ENCODE data around the gene ZNF205.
A peak's percentile ranks its signal among the peaks of the same experiment; 100 is the strongest.
"Not testable (repeated sequence)": the region's sequence is repeated elsewhere in the genome, so short reads cannot be mapped to it uniquely, and the experiment has no call there.

The ZNF205 gene

DNA sequence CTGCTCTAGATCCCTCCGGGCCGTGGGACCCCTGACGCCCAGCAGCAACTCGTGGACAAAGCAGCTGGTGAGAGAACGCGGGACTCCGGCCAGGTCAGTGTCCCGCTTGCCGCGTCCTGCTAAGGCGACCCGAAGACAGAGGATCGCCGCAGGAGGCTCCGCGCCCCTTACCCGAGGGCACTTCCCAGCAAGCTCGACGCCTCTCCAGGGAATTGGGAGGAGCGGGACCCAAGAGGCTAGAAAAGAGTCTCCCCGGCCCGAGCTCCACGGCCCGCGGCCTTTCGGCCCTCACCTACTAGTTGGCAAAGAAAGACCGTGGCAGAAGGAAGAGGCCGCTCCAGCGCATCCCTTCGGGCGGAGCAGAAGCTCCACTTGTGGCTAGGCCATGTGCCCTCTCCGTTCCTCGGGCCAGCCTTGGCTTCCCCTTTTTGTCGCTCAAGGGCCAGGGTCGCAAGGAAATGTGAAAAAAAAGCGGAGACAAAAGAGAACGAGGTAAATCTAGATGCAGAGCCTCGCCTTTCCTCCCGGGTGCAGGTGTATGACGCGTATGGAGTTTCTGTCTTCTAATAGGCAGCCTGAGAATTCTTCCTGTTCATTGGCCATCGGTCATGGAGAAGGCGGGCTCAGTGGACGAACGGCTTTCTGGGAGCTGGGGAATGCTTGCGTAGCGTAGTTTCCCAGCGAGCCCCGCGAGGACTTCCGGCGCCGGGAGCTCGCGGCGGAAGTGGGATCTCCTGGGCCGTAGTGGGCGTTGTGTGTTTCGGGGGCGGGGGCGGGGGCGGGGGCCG lies 22.1 kb downstream of the ZNF205 start, which contains the start of gene ZNF213:
ZNF213 (plus strand) TSS at position 692 of the 788 bp plus-strand sequence. CDS start 2,252 bp downstream, outside the sequence.
- peak; percentile 98 for DNase-seq (ENCODE audit: low spot score)

GRCh38 chr16:3135126-3135715 lies 22.8 kb downstream of the ZNF205 start:
- no peak for DNase-seq (ENCODE audit: low spot score)

GRCh38 chr16:3137267-3137666 lies 24.9 kb downstream of the ZNF205 start:
- DNase-seq (ENCODE audit: low spot score), result no peak

DNA sequence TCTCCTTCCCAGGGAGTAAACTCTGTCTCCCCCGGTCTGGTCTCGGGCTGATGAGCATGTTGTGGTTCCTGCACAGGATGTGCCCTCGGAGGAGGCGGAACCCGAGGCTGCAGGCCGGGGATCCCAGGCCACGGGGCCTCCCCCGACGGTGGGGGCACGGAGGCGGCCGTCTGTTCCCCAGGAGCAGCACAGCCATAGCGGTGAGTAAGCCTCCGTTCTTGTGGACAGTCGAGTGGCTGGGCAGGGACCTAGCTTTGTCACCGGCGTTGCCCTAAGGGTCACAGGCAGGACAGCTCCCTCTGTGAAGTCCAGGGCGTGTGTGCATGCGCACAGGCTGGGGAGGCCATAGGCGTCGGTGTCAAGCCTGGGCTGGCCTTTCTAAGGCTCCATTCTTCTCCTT lies 26.0 kb downstream of the ZNF205 start:
- no peak for DNase-seq (ENCODE audit: low spot score)

DNA sequence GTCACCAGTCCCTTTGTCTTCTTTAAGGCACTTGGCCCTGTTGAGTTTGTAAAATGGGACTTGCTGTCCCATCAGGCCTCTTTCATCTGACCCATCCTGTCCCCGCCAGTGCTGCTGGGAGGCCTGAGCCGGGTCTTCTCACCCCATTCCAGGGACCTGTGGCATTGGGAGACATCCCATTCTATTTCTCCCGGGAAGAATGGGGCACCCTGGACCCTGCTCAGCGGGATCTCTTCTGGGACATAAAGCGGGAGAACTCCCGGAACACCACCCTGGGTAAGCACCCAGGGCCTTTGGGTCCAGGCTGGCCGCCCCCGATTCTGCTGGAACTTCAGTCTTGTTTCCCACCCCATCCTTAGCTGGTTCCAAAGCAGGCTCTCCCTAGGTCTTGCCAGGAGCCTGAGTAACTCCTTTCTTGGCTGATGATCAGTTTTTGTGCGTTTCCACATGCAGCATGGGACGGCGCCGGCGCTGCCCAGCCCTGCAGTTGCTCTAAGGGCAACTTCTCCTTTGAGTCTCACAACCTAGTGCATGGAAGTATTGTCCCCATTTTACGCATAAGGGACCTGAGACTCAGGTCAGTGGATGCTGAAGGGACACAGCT lies 26.5 kb downstream of the ZNF205 start:
- DNase-seq (ENCODE audit: low spot score), result no peak

DNA sequence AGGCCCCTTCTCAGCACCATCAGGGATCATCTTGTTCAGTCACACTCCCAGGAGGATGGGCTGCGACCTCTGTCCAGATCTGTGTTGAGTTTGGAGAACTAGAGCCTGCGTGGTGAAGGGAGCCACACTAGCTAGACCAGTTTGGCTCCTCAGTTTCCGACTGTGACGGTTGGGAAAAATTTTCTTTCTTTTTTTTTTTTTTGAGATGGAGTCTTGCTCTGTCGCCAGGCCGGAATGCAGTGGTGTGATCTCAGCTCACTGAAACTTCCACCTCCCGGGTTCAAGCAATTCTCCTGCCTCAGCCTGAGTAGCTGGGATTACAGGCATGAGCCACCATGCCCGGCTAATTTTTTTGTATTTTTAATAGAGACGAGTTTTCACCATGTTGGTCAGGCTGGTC lies 27.2 kb downstream of the ZNF205 start:
- not testable (repeated sequence) for DNase-seq (ENCODE audit: low spot score)

DNA sequence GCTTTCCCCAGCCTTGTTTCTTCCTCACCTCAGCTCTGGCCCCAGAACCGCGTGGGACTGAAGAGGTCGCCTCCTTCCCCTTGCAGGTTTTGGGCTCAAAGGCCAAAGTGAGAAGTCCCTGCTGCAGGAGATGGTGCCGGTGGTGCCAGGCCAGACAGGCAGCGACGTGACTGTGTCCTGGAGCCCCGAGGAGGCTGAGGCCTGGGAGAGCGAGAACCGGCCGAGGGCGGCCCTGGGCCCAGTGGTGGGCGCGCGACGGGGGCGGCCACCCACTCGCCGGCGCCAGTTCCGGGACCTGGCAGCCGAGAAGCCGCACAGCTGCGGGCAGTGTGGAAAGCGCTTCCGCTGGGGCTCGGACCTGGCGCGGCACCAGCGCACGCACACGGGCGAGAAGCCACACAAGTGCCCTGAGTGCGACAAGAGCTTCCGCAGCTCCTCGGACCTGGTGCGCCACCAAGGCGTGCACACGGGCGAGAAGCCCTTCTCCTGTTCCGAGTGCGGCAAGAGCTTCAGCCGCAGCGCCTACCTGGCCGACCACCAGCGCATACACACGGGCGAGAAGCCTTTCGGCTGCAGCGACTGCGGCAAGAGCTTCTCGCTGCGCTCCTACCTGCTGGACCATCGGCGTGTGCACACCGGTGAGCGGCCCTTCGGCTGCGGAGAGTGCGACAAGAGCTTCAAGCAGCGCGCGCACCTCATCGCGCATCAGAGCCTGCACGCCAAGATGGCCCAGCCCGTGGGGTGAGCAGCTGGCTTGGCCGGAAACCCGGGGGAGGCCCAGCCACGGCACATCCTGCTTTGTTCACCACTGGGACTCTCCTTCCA lies 28.4 kb downstream of the ZNF205 start:
- no peak for DNase-seq (ENCODE audit: low spot score)

DNA sequence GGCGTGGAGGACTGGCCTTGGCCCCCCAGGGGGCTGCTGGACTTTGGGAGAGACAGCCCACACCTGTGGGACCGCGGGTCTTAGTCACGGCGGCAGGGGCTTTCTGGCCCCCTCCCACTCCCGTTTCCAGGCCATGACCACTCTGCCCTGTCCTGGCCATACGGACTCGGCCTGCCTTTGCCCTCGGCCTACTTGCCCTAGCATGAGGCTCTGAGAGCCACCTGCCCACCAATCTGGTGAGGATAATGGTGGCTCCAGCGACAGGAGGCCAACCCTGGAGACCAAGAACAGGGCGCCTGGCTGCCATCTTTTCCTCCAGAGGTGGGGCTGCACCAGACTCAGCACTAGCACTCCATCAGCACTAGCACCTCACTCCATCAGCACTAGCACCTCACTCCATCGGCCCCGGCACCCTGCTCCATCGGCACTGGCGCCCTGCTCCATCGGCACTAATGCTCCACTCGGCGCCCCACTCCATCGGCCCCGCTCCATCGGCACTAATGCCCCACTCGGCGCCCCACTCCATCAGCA lies 29.5 kb downstream of the ZNF205 start:
- DNase-seq (ENCODE audit: low spot score), result no peak

DNA sequence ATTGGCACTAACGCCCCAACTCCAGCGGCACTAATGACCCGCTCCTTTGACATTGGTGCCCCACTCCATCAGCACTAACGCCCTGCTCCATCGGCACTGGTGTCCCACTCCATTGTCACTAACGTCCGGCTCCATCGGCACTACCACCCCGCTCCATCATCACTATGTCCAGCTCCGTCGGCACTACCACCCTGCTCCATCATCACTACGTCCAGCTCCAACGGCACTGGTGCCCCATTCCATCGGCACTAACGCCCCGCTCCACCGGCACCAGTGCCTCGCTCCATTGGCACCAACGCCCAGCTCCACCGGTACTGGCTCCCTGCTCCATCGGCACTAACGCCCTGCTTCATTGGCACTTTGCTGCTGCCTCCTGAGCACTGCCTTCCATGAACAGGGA lies 29.9 kb downstream of the ZNF205 start:
- DNase-seq (ENCODE audit: low spot score), result no peak

DNA sequence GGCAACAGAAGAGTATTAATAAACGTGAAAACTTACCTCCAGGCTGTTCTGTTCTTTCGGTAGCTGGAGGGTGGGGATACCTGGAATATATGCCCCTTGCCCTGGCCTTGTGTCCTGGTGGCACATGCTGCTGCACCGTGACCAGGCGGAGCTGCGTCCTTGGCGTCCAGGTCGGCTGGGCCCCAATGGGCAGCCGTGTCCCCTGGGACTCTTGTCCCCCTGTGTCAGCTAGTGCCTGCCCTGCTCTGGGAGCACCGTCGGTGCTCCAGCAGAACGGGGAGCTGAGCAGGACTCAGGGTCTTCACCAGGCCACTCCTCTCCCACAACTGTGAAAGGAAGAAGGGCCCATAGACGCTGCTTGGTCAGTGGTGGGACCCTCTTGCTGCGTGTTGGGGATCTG lies 30.4 kb downstream of the ZNF205 start:
- DNase-seq (ENCODE audit: low spot score), result no peak

- DNase-seq (ENCODE audit: low spot score), result no peak
Observed at GRCh38 chr16:3143189-3143588, 30.8 kb downstream of the ZNF205 start.

DNA sequence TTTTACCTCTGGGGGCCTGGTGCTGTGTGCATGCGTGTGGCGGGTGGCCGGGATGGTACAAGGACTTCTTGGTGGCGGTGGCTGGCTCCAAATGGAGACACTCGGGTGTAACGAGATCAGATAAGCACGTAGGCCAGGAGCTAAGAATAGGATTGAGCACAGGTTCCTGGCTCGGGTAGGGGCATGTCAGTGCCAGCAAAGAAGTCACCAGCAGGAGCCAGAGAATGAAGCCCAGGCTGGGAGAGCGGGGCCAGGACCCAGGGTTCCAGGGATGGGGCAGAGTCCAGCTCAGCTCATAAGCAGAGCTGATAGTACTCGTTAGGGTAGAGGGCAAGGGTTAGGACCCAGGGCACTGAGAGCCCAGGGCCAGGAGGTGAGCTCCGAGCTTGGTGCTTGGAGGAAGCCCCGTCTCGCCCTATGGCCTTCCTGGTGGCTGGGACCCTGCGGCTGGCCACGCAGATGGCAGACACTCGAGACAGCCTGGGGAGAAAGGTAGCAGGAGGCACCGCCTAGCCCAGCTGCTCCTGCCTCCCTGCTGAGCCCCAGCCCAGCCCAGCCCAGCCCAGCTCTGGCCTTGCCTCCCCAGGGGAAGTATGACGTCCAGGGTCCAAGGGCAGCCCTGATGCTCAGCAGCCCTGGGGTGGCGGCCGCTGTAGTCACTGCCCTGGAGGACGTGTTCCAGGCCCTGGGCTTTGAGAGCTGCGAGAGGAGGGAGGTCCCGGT lies 31.4 kb downstream of the ZNF205 start:
- DNase-seq (ENCODE audit: low spot score), result no peak

DNA sequence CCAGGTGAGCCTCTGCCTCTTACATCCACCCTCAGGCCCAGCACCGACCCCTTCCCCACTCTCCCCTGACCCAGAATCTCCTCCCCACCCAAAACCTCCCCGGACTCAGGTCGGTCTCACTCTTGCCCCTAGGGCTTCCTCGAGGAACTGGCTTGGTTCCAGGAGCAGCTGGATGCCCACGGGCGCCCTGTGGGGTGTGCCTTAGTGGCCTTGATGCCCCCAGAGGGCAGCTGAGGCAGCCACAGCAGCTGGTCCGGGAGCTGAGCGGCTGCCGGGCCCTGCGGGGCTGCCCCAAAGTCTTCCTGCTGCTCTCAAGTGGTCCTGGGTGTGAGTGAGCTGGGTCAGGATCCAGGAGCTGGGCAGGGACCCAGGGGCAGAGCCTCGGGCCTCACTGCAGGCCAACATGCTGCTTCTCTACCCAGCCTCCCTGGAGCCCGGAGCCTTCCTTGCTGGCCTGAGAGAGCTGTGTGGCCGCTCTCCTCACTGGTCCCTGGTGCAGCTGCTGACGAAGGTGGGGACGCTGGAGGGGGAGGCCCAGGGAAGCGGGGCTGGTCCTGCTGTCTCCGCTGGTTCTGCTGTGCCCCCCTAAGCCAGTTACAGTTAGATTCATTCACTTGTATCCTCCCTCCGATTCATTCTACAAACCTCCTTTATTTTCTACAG lies 32.1 kb downstream of the ZNF205 start:
- DNase-seq (ENCODE audit: low spot score), result no peak

- DNase-seq (ENCODE audit: low spot score), result no peak
Observed at GRCh38 chr16:3145151-3145550, 32.8 kb downstream of the ZNF205 start.

- no peak for DNase-seq (ENCODE audit: low spot score)
Observed at GRCh38 chr16:3145660-3146059, 33.3 kb downstream of the ZNF205 start.

GRCh38 chr16:3147046-3147756 lies 34.8 kb downstream of the ZNF205 start:
- no peak for DNase-seq (ENCODE audit: low spot score)

DNA sequence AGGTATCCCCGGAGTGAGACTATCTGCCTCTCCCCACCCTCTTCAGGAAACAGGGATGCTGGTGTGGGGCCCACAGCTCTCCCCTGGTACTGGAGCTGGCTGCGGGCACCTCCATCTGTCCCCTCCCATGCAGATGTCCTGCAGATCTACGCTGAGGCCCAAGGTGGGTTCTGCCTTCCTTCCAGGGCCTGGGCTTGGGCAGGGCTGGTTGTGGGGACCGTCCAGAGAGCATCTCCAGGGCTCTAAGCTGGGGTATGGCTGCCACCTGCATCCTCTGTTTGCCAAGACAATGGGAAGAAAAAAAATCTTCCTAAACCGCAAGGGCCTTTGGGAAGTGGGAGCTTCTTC lies 35.3 kb downstream of the ZNF205 start:
- DNase-seq (ENCODE audit: low spot score), result no peak

GRCh38 chr16:3148256-3149192 lies 36.1 kb downstream of the ZNF205 start:
- no peak for DNase-seq (ENCODE audit: low spot score)

GRCh38 chr16:3149193-3149530 lies 36.8 kb downstream of the ZNF205 start:
- DNase-seq (ENCODE audit: low spot score), result no peak
